Stomach (tissue), 4 donors: ENCODE results near the gene TADA2B.
A peak's percentile ranks its signal among the peaks of the same experiment; 100 is the strongest.

Experiments
- EP300 ChIP-seq: sonication (generic); formaldehyde crosslinking; IDR thresholded peaks from one replicate; pipeline ENCODE4 v1.6.1; 2017; ENCODE audit warnings: antibody characterized with exemption
- POLR2A ChIP-seq, 4 donors: fragments of 450-650 bp; IDR thresholded peaks; one replicate each; pipeline ENCODE4 v1.6.1; 2016; ENCODE audit warnings: antibody characterized with exemption in 4 of 4, control low read depth in 2 of 4, mild to moderate bottlenecking in 1 of 4, moderate library complexity in 1 of 4
- POLR2AphosphoS5 ChIP-seq, 3 donors: sonication (generic); formaldehyde crosslinking; IDR thresholded peaks; one replicate each; pipeline ENCODE4 v1.6.1; 2016; ENCODE audit warnings: antibody characterized with exemption in 3 of 3
- TF ChIP-seq, protein P1 (sequence below), 7 experiments: fragments of 450-650 bp in 4 of 7; fragments of 200-600 bp in 3 of 7; sonication (generic) in 3 of 7; IDR thresholded peaks; one replicate each; pipeline ENCODE4 v1.5.1; 2016 to 2019; ENCODE audit warnings: antibody characterized with exemption in 7 of 7, control low read depth in 2 of 7, mild to moderate bottlenecking in 1 of 7

DNA sequence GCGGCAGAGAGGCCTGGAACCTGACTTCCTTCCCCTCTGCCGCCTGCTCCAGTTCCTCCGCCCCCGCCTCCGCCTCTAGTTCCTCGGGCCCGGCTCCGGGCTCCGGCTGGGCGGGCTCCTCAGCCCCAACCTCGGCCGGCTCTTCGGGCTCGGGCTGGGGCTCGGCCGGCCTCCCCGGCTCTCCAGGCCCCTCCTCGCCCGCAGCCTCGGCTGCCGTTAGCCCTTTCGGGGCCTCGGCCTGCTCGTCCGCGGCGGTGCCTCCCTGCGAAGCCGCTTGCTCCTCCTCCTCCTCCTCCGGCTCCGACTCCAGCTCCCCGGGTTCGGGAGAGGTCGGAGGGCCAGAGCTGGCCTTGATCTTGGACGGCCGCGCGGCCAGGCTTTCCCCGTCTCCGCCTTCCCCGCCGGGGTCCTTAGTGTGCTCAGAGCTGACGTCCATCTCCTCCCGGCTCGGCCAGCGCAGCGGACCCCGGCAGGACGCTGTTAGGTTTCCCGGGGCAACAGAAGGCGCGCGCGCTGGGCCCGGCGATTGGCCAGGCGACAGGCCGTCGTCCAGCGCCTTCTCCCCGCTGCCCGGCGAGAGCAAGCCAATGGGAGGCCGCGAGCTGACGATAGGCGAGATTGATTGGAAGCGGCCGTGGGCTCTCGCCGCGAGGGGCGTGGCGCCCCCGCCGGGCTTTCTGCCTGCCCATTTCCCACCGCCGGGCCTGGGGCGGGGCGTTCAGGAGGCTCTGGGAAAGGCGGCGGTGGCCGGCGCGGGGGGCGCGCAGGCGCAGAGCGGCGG, 479 bp upstream of the TADA2B start:
- TF ChIP-seq, protein P1, sequence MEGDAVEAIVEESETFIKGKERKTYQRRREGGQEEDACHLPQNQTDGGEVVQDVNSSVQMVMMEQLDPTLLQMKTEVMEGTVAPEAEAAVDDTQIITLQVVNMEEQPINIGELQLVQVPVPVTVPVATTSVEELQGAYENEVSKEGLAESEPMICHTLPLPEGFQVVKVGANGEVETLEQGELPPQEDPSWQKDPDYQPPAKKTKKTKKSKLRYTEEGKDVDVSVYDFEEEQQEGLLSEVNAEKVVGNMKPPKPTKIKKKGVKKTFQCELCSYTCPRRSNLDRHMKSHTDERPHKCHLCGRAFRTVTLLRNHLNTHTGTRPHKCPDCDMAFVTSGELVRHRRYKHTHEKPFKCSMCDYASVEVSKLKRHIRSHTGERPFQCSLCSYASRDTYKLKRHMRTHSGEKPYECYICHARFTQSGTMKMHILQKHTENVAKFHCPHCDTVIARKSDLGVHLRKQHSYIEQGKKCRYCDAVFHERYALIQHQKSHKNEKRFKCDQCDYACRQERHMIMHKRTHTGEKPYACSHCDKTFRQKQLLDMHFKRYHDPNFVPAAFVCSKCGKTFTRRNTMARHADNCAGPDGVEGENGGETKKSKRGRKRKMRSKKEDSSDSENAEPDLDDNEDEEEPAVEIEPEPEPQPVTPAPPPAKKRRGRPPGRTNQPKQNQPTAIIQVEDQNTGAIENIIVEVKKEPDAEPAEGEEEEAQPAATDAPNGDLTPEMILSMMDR (IDR thresholded peaks at IDR 0.05) = peak in 3 of 7 experiments; percentile 19 to 68 (median 25)
- no peak for TF ChIP-seq POLR2A (IDR thresholded peaks at IDR 0.05)
- TF ChIP-seq POLR2AphosphoS5 (IDR thresholded peaks at IDR 0.05) = peak in 2 of 3 donors; percentile 23 to 70
- TF ChIP-seq EP300 = no peak
